ENCODE data around the gene DNAH10.
"Not testable (repeated sequence)": the region's sequence is repeated elsewhere in the genome, so short reads cannot be mapped to it uniquely, and the experiment has no call there.

DNAH10 gene

DNA sequence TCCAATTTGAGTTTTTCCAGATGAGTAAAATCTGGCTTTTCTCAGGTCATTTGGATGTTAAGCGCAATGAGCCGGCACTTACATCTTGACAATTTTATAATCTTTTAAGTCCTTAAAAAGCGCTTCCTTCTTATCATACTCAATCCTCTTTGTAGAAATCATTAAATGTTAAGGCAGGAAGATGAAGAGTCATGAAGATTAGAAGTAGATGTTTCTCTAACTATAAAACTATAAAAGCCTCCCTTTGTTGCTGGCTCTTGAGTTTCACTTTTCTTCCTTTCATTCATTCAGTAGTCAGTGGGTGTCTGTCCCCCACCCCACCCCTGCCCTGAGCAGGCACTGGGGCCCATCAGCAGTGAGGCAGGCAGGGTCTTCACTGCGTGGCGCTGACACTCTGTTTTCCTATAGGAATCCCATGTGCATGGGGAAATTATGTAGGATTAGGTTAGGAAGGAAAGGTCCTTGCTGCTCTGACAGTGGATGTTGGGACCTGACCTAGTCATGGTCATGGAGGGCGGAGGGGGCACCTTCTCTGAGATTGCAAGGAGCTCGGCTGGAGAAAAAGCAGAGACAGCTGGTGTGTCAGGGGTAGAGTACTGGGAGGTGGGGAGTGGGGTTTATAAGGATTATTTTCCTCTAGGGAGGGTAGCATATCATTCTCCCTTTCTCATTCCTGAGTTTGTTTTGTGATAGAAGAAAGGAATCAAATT is 144.8 kb downstream of the DNAH10 start:
- Histone ChIP-seq H3K4me1 (ENCODE audit: control extremely low read depth in 1 of 4, control insufficient read depth in 4 of 4, insufficient read depth in 4 of 4, low read length in 3 of 4) (no peaks in the 10 kb centered on the region), H3K4me3 (ENCODE audit: control insufficient read depth in 1 of 7, extremely low read depth in 1 of 7, insufficient read depth in 4 of 7, low read depth in 2 of 7, low read length in 6 of 7) (no peak overlapping the region), H3K9me3 (ENCODE audit: control extremely low read depth in 1 of 5, control insufficient read depth in 4 of 5, insufficient read depth in 2 of 5, low read depth in 1 of 5, low read length in 4 of 5) (no peaks in the 10 kb centered on the region), H3K36me3 (ENCODE audit: control insufficient read depth in 4 of 4, insufficient read depth in 4 of 4, low read length in 3 of 4) (no peaks in the 10 kb centered on the region), H3K27ac (ENCODE audit: insufficient read depth in 1 of 2, low read depth in 1 of 2, low read length in 2 of 2, poor library complexity in 1 of 2, severe bottlenecking in 2 of 2) (no peak overlapping the region), H3K27me3 (replicated peaks in 2 of 5; ENCODE audit: control insufficient read depth in 4 of 5, insufficient read depth in 5 of 5, low read length in 4 of 5) (no peaks in the 10 kb centered on the region)
- DNase-seq, result no peak
- POLR2A ChIA-PET, result no interaction called here
- WGBS (ENCODE audit: insufficient coverage), result 100% methylated on average over 3 of the region's 7 CpGs
- CTCF ChIA-PET, result interaction anchor here (2.0 to 4.0 kb wide), 2 partner anchors 17 to 77 kb away, joined by 14 to 30 read pairs; no protein-coding TSS in a partner anchor

DNA sequence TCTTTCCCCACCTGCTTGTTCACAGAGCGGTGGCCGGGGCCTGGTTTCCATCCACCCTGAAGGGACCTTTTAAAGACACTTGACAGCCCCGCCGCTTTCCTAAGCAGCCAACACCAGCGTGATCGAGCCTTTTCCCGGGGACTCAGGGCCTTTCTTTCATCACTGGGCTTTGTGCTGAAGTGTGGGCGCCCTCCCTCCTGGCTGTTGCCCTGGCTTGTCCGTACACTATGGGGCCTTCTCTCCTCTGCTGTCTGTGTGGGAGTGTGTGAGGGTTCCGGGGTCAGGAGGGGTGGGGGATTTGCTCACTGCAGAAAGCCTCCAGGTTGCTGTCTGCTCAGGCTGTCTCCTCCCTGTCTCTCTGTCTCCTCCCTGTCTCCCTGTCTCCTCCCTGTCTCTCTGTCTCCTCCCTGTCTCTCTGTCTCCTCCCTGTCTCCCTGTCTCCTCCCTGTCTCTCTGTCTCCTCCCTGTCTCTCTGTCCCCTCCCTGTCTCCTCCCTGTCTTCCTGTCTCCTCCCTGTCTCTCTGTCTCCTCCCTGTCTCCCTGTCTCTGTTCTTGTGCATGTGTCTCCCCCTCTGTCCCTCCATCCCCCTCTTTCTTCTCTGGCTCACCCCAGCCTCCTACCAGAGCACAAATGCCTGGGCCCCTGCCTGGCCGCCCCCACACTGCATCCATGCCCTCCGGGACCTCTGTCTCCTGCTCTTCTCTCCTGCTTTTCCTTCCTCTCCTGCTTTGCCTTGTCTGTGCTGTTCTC is 145.8 kb downstream of the DNAH10 start:
- POLR2A ChIA-PET, result no interaction called here
- no peak overlapping the region for H3K27ac ChIP-seq (ENCODE audit: insufficient read depth in 1 of 2, low read depth in 1 of 2, low read length in 2 of 2, poor library complexity in 1 of 2, severe bottlenecking in 2 of 2)
- CTCF ChIA-PET, result no interaction called here

GRCh38 chr12:123908884-123909725 is 147.0 kb downstream of the DNAH10 start:
- Histone ChIP-seq H3K36me3 (ENCODE audit: control insufficient read depth in 4 of 4, insufficient read depth in 4 of 4, low read length in 3 of 4) (no peaks in the 10 kb centered on the region), H3K4me1 (ENCODE audit: control extremely low read depth in 1 of 4, control insufficient read depth in 4 of 4, insufficient read depth in 4 of 4, low read length in 3 of 4) (no peaks in the 10 kb centered on the region), H3K27ac (ENCODE audit: insufficient read depth in 1 of 2, low read depth in 1 of 2, low read length in 2 of 2, poor library complexity in 1 of 2, severe bottlenecking in 2 of 2) (no peak overlapping the region), H3K27me3 (replicated peaks in 2 of 5; ENCODE audit: control insufficient read depth in 4 of 5, insufficient read depth in 5 of 5, low read length in 4 of 5) (no peaks in the 10 kb centered on the region), H3K9me3 (ENCODE audit: control extremely low read depth in 1 of 5, control insufficient read depth in 4 of 5, insufficient read depth in 2 of 5, low read depth in 1 of 5, low read length in 4 of 5) (no peaks in the 10 kb centered on the region), H3K4me3 (ENCODE audit: control insufficient read depth in 1 of 7, extremely low read depth in 1 of 7, insufficient read depth in 4 of 7, low read depth in 2 of 7, low read length in 6 of 7) (no peak overlapping the region)
- WGBS (ENCODE audit: insufficient coverage), result 91% methylated on average over 37 of the region's 37 CpGs
- ChIA-PET CTCF (interaction anchor here (0.5 to 1.5 kb wide), 8 partner anchors 8 to 108 kb away, joined by 3 to 4 read pairs (median 4); no protein-coding TSS in a partner anchor), POLR2A (no interaction called here)
- no peak for DNase-seq

More for the DNA sequence above, 145.8 kb downstream of the DNAH10 start:
- Histone ChIP-seq H3K4me1 (ENCODE audit: control extremely low read depth in 1 of 4, control insufficient read depth in 4 of 4, insufficient read depth in 4 of 4, low read length in 3 of 4) (no peaks in the 10 kb centered on the region), H3K4me3 (ENCODE audit: control insufficient read depth in 1 of 7, extremely low read depth in 1 of 7, insufficient read depth in 4 of 7, low read depth in 2 of 7, low read length in 6 of 7) (no peak overlapping the region), H3K9me3 (ENCODE audit: control extremely low read depth in 1 of 5, control insufficient read depth in 4 of 5, insufficient read depth in 2 of 5, low read depth in 1 of 5, low read length in 4 of 5) (no peaks in the 10 kb centered on the region), H3K27me3 (replicated peaks in 2 of 5; ENCODE audit: control insufficient read depth in 4 of 5, insufficient read depth in 5 of 5, low read length in 4 of 5) (no peaks in the 10 kb centered on the region), H3K36me3 (ENCODE audit: control insufficient read depth in 4 of 4, insufficient read depth in 4 of 4, low read length in 3 of 4) (no peaks in the 10 kb centered on the region)
- 98% methylated on average over 8 of the region's 12 CpGs for WGBS (ENCODE audit: insufficient coverage)
- no peak for DNase-seq

DNA sequence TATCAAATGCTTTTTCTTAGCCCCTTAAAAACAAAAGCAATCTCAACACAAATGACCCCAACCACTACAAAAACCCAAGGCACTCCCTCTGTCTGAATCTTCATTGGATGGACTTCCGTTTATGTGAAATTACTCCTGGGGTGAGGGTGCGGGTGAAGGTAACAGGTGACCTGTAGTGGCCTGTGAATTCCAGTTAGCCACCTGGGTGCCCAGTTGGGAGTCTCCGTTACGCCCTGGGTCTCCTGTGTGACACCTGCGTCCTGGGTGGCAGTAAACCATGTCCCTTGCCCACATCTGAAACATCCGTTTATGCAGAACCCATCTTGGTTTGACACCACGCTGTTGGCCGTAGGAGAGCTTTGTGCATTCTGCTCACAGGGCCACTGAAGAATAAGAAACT is 148.0 kb downstream of the DNAH10 start:
- Histone ChIP-seq H3K27ac (ENCODE audit: insufficient read depth in 1 of 2, low read depth in 1 of 2, low read length in 2 of 2, poor library complexity in 1 of 2, severe bottlenecking in 2 of 2) (no peak overlapping the region), H3K4me1 (ENCODE audit: control extremely low read depth in 1 of 4, control insufficient read depth in 4 of 4, insufficient read depth in 4 of 4, low read length in 3 of 4) (no peaks in the 10 kb centered on the region), H3K9me3 (ENCODE audit: control extremely low read depth in 1 of 5, control insufficient read depth in 4 of 5, insufficient read depth in 2 of 5, low read depth in 1 of 5, low read length in 4 of 5) (no peaks in the 10 kb centered on the region), H3K36me3 (ENCODE audit: control insufficient read depth in 4 of 4, insufficient read depth in 4 of 4, low read length in 3 of 4) (no peaks in the 10 kb centered on the region), H3K4me3 (ENCODE audit: control insufficient read depth in 1 of 7, extremely low read depth in 1 of 7, insufficient read depth in 4 of 7, low read depth in 2 of 7, low read length in 6 of 7) (no peak overlapping the region), H3K27me3 (replicated peaks in 2 of 5; ENCODE audit: control insufficient read depth in 4 of 5, insufficient read depth in 5 of 5, low read length in 4 of 5) (no peaks in the 10 kb centered on the region)
- WGBS (ENCODE audit: insufficient coverage), result 90% methylated on average over 7 of the region's 8 CpGs
- ChIA-PET POLR2A (no interaction called here), CTCF (interaction anchor here (0.8 to 1.5 kb wide), 5 partner anchors 9 to 74 kb away, joined by 3 to 4 read pairs (median 3); no protein-coding TSS in a partner anchor)
- DNase-seq, result no peak

DNA sequence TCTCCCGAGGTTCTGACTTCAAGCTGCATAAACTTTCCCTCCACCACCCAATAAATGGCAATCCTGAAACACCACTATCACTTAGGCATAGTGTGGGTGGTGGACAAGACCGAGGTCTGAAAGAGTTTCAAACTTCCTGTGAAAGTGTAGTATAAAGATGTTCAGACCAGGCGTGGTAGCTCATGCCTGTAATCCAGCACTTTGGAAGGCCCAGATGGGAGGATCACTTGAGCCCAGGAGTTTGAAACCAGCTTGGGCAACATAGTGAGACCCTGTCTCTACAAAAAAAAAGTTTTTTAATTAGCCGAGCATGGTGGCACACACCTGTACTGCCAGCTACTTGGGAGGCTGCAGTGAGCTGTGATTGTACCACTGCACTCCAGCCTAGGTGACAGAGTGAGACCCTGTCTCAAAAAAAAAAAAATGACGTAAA is 148.7 kb downstream of the DNAH10 start:
- H3K4me1 ChIP-seq (ENCODE audit: control extremely low read depth in 1 of 4, control insufficient read depth in 4 of 4, insufficient read depth in 4 of 4, low read length in 3 of 4), result no peaks in the 10 kb centered on the region
- CTCF ChIA-PET, result interaction anchor here (1.0 to 1.3 kb wide), 3 partner anchors 23 to 93 kb away, joined by 3 read pairs; no protein-coding TSS in a partner anchor
- WGBS (ENCODE audit: insufficient coverage), result 100% methylated on average over 2 of the region's 5 CpGs

GRCh38 chr12:123911672-123912409 is 149.7 kb downstream of the DNAH10 start:
- DNase-seq, result peak in 2 of 3 donors; percentile 56 to 61
- H3K4me1 ChIP-seq (ENCODE audit: control extremely low read depth in 1 of 4, control insufficient read depth in 4 of 4, insufficient read depth in 4 of 4, low read length in 3 of 4); H3K9me3 ChIP-seq (ENCODE audit: control extremely low read depth in 1 of 5, control insufficient read depth in 4 of 5, insufficient read depth in 2 of 5, low read depth in 1 of 5, low read length in 4 of 5); H3K27me3 ChIP-seq (replicated peaks in 2 of 5; ENCODE audit: control insufficient read depth in 4 of 5, insufficient read depth in 5 of 5, low read length in 4 of 5); H3K27ac ChIP-seq (ENCODE audit: insufficient read depth in 1 of 2, low read depth in 1 of 2, low read length in 2 of 2, poor library complexity in 1 of 2, severe bottlenecking in 2 of 2); H3K4me3 ChIP-seq (ENCODE audit: control insufficient read depth in 1 of 7, extremely low read depth in 1 of 7, insufficient read depth in 4 of 7, low read depth in 2 of 7, low read length in 6 of 7); H3K36me3 ChIP-seq (ENCODE audit: control insufficient read depth in 4 of 4, insufficient read depth in 4 of 4, low read length in 3 of 4): not testable (repeated sequence)
- ChIA-PET POLR2A (interaction anchor here (0.6 kb wide), 2 partner anchors 24 to 801 kb away, joined by 3 read pairs; no protein-coding TSS in a partner anchor), CTCF (interaction anchor here (1.2 kb wide), 1 partner anchor 92 kb away, joined by 3 read pairs; no protein-coding TSS in a partner anchor)
- WGBS (ENCODE audit: insufficient coverage), result no CpG with 5 or more reads among the region's 9 CpGs

More for the DNA sequence above, 148.7 kb downstream of the DNAH10 start:
- DNase-seq, result peak; percentile 21 to 69 (median 64)
- H3K4me3 ChIP-seq (ENCODE audit: control insufficient read depth in 1 of 7, extremely low read depth in 1 of 7, insufficient read depth in 4 of 7, low read depth in 2 of 7, low read length in 6 of 7), result no peak overlapping the region
- no peak overlapping the region for H3K27ac ChIP-seq (ENCODE audit: insufficient read depth in 1 of 2, low read depth in 1 of 2, low read length in 2 of 2, poor library complexity in 1 of 2, severe bottlenecking in 2 of 2)
- POLR2A ChIA-PET, result interaction anchor here (0.6 kb wide), 2 partner anchors 23 to 802 kb away, joined by 3 read pairs; no protein-coding TSS in a partner anchor
- no peaks in the 10 kb centered on the region for H3K9me3 ChIP-seq (ENCODE audit: control extremely low read depth in 1 of 5, control insufficient read depth in 4 of 5, insufficient read depth in 2 of 5, low read depth in 1 of 5, low read length in 4 of 5)
- H3K36me3 ChIP-seq (ENCODE audit: control insufficient read depth in 4 of 4, insufficient read depth in 4 of 4, low read length in 3 of 4), result no peaks in the 10 kb centered on the region
- no peaks in the 10 kb centered on the region for H3K27me3 ChIP-seq (replicated peaks in 2 of 5; ENCODE audit: control insufficient read depth in 4 of 5, insufficient read depth in 5 of 5, low read length in 4 of 5)
